Coronary artery (tissue), 2 donors: ENCODE results near the gene CORT.
"Not testable (repeated sequence)": the region's sequence is repeated elsewhere in the genome, so short reads cannot be mapped to it uniquely, and the experiment has no call there.

ENCODE experiments used
- DNase-seq: peaks from one replicate; pipeline ENCODE4 v3.0.0-alpha.2; 2017; ENCODE audit warnings: low spot score
- H3K27ac ChIP-seq, 2 donors: fragments of 200-600 bp; sonication (generic); one replicate each; pipeline ENCODE4 v1.5.1; 2016 to 2019
- H3K4me3 ChIP-seq: fragments of 200-600 bp; sonication (generic); 2 replicates; pipeline ENCODE4 v1.5.1; 2016; ENCODE audit warnings: mild to moderate bottlenecking, moderate library complexity
- TF ChIP-seq, protein P1 (sequence below): fragments of 200-600 bp; sonication (generic); IDR thresholded peaks from one replicate; pipeline ENCODE4 v1.5.1; 2019; ENCODE audit warnings: antibody characterized with exemption

The CORT gene, protein sequence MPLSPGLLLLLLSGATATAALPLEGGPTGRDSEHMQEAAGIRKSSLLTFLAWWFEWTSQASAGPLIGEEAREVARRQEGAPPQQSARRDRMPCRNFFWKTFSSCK

DNA sequence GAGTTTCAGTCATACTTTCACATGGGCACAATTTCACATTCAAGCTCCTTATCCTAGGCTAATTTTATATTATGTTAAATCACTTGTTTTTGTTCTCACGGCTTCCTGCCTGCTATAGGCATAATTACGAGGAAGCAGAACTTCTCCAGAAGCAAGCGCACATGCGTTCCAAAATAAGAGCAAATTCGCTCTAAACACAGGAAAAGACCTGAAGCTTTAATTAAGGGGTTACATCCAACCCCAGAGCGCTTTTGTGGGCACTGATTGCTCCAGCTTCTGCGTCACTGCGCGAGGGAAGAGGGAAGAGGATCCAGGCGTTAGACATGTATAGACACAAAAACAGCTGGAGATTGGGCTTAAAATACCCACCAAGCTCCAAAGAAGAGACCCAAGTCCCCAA is at the start of gene CORT:
CORT (plus strand) TSS at position 281 of the 400 bp plus-strand sequence. CDS start 193 bp downstream, outside the sequence.
- no peak for DNase-seq
- TF ChIP-seq, protein P1, sequence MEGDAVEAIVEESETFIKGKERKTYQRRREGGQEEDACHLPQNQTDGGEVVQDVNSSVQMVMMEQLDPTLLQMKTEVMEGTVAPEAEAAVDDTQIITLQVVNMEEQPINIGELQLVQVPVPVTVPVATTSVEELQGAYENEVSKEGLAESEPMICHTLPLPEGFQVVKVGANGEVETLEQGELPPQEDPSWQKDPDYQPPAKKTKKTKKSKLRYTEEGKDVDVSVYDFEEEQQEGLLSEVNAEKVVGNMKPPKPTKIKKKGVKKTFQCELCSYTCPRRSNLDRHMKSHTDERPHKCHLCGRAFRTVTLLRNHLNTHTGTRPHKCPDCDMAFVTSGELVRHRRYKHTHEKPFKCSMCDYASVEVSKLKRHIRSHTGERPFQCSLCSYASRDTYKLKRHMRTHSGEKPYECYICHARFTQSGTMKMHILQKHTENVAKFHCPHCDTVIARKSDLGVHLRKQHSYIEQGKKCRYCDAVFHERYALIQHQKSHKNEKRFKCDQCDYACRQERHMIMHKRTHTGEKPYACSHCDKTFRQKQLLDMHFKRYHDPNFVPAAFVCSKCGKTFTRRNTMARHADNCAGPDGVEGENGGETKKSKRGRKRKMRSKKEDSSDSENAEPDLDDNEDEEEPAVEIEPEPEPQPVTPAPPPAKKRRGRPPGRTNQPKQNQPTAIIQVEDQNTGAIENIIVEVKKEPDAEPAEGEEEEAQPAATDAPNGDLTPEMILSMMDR, result no peak
- no peak within 1 kb of the TSS for H3K4me3 ChIP-seq
- H3K27ac ChIP-seq, result no peak within 1 kb of the TSS

DNA sequence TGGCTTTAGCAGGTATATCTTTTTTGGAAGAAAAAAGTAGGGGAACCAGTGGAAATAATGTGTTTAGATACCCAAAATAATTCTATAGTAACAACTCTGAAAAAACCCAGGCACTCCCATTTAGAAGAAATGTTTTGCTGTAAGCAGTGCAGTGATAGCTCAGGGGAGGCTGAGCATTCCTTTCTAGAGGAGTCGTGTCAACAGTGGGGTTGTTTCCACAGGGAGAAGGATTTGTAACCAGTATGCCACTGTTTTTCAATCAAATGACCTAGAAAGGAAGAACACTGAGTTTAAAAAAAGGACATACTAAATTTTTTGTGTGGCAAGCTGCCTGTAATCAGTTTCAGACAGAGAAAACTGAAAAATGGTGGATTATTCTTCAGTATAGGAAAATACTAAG is 48.5 kb upstream of the CORT start:
- no peak for DNase-seq
- Histone ChIP-seq H3K27ac (no peak overlapping the region), H3K4me3 (no peak overlapping the region)
- TF ChIP-seq, protein P1, result no peak

DNA sequence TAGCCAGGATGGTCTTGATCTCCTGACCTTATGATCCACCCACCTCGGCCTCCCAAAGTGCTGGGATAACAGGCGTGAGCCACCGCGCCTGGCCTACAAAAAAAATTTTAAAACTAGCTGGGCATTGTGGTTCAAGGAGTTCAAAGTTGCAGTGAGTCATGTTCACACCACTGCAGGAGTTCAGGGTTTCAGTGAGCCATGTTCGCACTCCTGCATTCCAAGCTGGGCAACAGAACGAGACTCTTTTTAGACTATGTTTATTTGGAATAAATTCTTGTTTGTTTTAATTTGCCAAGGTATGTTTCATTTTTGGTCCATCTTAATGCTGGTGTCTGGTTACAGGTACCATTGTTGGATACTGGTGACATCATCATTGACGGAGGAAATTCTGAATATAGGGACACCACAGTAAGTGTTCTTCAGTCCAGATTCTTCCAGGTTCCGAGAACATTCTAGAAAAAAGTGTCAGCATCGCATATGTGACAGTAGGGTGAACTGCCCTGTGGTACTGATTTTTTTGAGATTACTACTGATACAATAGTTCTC is 47.0 kb upstream of the CORT start:
- TF ChIP-seq, protein P1, result no peak

DNA sequence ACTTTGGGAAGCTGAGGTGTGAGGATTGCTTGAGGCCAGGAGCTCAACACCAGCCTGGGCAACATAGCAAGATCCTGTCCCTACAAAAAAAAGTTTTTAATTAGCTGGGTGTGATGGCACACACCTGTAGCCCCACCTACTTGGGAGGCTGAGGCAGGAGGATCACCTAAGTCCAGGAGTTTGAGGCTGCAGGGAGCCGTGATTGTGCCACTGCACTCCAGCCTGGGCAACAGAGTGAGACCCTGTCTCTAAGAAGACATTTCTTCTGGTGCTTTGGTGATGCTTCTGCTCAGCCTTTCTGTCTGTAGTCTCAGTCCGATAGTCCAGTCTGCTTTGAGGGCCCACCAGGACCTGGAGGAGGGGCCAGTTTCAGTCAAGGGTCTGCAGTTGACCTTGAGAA is 42.6 kb upstream of the CORT start:
- DNase-seq, result no peak
- TF ChIP-seq, protein P1, result no peak
- H3K27ac ChIP-seq, result no peak overlapping the region
- H3K4me3 ChIP-seq, result no peak overlapping the region

More for the DNA sequence above, 47.0 kb upstream of the CORT start:
- DNase-seq, result no peak
- no peak overlapping the region for H3K27ac ChIP-seq
- H3K4me3 ChIP-seq, result no peak overlapping the region

DNA sequence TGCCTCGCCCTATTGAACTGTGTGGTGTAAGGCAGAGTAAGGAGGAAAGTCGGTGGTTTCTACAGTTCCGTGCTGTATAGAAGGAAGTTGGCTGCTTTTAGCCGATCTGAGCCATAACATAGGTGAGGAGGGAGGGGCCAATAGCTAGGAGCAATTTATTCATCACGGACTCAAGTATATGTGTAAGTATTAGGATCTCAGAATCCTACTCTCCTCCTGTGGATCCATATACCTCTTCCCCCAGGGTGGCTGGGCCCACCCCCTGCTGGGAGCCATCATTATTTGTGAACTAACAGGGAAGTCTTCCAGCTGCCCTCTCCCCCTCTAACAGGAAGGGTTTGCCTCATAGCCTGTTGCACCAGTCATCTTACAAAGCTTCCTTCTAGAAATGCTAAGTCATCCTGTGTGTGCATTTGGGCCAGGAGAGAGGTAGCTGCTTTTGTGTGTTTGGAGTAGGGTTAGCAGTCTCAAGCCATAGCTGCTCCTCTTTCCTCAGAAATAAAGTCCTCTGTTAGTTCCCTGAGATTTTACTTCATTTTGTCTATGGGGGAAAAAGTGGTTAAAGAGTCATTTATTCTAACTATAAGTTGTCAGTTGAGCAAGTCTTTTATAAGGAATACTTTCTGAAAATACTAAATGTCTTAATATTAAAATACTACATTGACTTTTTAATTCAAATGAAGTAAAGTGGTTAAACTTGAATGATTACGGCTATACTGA is 34.5 kb upstream of the CORT start:
- TF ChIP-seq, protein P1, result no peak
- Histone ChIP-seq H3K4me3 (no peak overlapping the region), H3K27ac (peak overlapping the region in 1 of 2 donors; percentile 73)
- no peak for DNase-seq

DNA sequence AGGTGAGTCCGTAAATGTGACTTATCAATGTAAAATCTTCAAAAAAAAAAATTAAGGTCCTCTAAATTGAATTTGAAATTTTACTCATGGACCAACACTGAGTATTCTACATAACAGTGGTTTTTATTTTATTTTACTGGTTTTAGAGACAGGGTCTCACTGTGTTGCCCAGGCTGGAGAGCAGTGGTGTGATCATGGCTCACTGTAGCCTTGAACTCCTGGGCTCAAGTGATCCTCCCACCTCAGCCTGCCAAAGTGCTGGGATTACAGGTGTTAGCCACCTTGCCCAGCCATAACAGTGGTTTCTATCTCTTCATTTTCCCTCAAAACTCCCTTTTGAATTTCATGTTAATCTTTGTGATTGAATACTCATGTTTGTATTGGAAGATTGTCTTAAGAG is 33.9 kb upstream of the CORT start:
- H3K4me3 ChIP-seq, DNase-seq: not testable (repeated sequence)
- peak overlapping the region in 1 of 2 donors; percentile 55 for H3K27ac ChIP-seq

DNA sequence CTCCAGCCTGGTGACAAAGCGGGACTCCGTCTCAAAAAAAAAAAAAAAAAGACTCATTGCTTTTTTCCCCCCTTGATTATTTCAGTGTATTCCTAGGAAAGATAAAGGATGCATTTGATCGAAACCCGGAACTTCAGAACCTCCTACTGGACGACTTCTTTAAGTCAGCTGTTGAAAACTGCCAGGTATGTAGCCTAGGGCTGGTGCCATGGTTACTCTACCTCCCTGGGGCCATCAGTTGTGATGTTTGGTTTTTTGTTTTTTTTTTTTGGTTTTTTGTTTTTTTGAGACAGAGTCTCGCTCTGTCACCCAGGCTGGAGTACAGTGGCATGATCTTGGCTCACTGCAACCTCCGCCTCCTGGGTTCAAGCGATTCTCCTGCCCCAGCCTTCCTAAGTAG is 31.1 kb upstream of the CORT start:
- DNase-seq, H3K4me3 ChIP-seq, H3K27ac ChIP-seq: not testable (repeated sequence)

DNA sequence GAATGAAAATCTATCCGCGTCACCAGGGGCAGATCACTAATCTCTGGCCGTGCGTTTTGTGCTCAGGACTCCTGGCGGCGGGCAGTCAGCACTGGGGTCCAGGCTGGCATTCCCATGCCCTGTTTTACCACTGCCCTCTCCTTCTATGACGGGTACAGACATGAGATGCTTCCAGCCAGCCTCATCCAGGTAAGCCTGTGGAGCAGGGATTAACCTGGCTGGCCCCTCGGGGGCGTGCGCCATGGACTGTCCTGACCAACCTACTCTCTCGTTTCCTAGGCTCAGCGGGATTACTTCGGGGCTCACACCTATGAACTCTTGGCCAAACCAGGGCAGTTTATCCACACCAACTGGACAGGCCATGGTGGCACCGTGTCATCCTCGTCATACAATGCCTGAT is 30.5 kb upstream of the CORT start:
- no peak overlapping the region for H3K27ac ChIP-seq
- no peak for DNase-seq
- no peak overlapping the region for H3K4me3 ChIP-seq
- TF ChIP-seq, protein P1, result no peak
